IMR-90 (cell line): ENCODE results near the gene YPEL2. TPM values are rescaled to one million over a fixed set of nuclear protein-coding genes. Genes with fewer than 3 reads are reported as not detected.

ENCODE experiments used
- ATAC-seq: fragments of 200-7000 bp; cut with Tn5 transposase; 2 replicates; pipeline ENCODE4 v1.9.1; 2020; ENCODE audit warnings: low read depth, mild to moderate bottlenecking, moderate library complexity
- BruUV-seq: library from RNA; stranded (reverse); fragments of 400-500 nt; replicated peaks from 2 replicates; lab custom pipeline; 2021; lab: Mats Ljungman, UMichigan
- CTCF ChIA-PET: fragments of 300-600 bp; formaldehyde crosslinking; extraction: SDS; loops from one replicate; lab custom pipeline; 2021; ENCODE audit warnings: antibody characterized with exemption; lab: Yijun Ruan, JAX
- POLR2A ChIA-PET: fragments of 300-600 bp; sonication (Branson Sonifier 250); formaldehyde crosslinking; loops from one replicate; lab custom pipeline; 2022; ENCODE audit warnings: antibody characterized with exemption; ENCODE audit not compliant: unreplicated experiment; lab: Charles Lee
- DNase-seq: peaks from one replicate; pipeline ENCODE4 v3.0.0; 2013
- H2AFZ ChIP-seq: replicated peaks from 2 replicates; pipeline ENCODE3; 2013; ENCODE audit warnings: low read length, mild to moderate bottlenecking; ENCODE audit not compliant: poor library complexity
- H2AK5ac ChIP-seq: 2 replicates; pipeline ENCODE4 v1.6.1; 2013; ENCODE audit warnings: low read depth, low read length, inconsistent platforms
- H2AK9ac ChIP-seq: replicated peaks from 2 replicates; pipeline ENCODE3; 2013; ENCODE audit warnings: mild to moderate bottlenecking, low read depth, low read length, moderate library complexity; ENCODE audit not compliant: poor library complexity
- H2BK120ac ChIP-seq: 2 replicates; pipeline ENCODE4 v1.6.1; 2013; ENCODE audit warnings: low read depth, low read length, inconsistent platforms
- H2BK15ac ChIP-seq: 3 replicates; pipeline ENCODE4 v1.6.1; 2013; ENCODE audit warnings: low read depth, low read length, inconsistent platforms
- H2BK20ac ChIP-seq: 2 replicates; pipeline ENCODE4 v1.6.1; 2013; ENCODE audit warnings: low read depth, mild to moderate bottlenecking, inconsistent platforms, low read length, moderate library complexity
- H2BK5ac ChIP-seq: 2 replicates; pipeline ENCODE4 v1.6.1; 2013; ENCODE audit warnings: mild to moderate bottlenecking, low read depth, low read length, inconsistent platforms; ENCODE audit not compliant: poor library complexity, severe bottlenecking
- H3K14ac ChIP-seq: replicated peaks from 2 replicates; pipeline ENCODE4 v1.6.1; 2013; ENCODE audit warnings: low read depth, low read length, inconsistent platforms
- H3K18ac ChIP-seq: 2 replicates; pipeline ENCODE4 v1.6.1; 2013; ENCODE audit warnings: low read depth, low read length, control low read depth
- H3K23ac ChIP-seq: 2 replicates; pipeline ENCODE4 v1.6.1; 2013; ENCODE audit warnings: low read depth, low read length, inconsistent platforms
- H3K27ac ChIP-seq: 2 replicates; pipeline ENCODE4 v1.5.1; 2013; ENCODE audit warnings: mild to moderate bottlenecking, control low read depth, low read length; ENCODE audit not compliant: insufficient read depth
- H3K27me3 ChIP-seq: 2 replicates; pipeline ENCODE4 v1.6.1; 2013; ENCODE audit warnings: low read length; ENCODE audit not compliant: control insufficient read depth, insufficient read depth
- H3K36me3 ChIP-seq: 2 replicates; pipeline ENCODE4 v1.6.1; 2013; ENCODE audit warnings: low read length, mixed read lengths; ENCODE audit not compliant: control insufficient read depth, insufficient read depth
- H3K4ac ChIP-seq: 2 replicates; pipeline ENCODE4 v1.6.1; 2013; ENCODE audit warnings: low read depth, low read length, inconsistent platforms
- H3K4me1 ChIP-seq: 2 replicates; pipeline ENCODE4 v1.6.1; 2013; ENCODE audit warnings: low read length, mixed read lengths; ENCODE audit not compliant: control insufficient read depth, insufficient read depth
- H3K4me2 ChIP-seq: 2 replicates; pipeline ENCODE4 v1.6.1; 2013; ENCODE audit warnings: low read depth, mild to moderate bottlenecking, control low read depth, low read length, moderate library complexity
- H3K4me3 ChIP-seq: 2 replicates; pipeline ENCODE4 v1.5.1; 2013; ENCODE audit warnings: low read depth, mild to moderate bottlenecking, control low read depth, low read length, moderate library complexity; ENCODE audit not compliant: insufficient read depth
- H3K56ac ChIP-seq: 2 replicates; pipeline ENCODE4 v1.6.1; 2013; ENCODE audit warnings: low read length, inconsistent platforms; ENCODE audit not compliant: insufficient read depth; ENCODE audit errors: extremely low read depth
- H3K79me1 ChIP-seq, 2 experiments: 2 replicates each; pipeline ENCODE4 v1.6.1; 2013; ENCODE audit warnings: low read length in 2 of 2, inconsistent platforms in 1 of 2, low read depth in 1 of 2
- H3K9ac ChIP-seq: 2 replicates; pipeline ENCODE4 v1.6.1; 2013; ENCODE audit warnings: low read depth, low read length, control low read depth
- H3K9me1 ChIP-seq: 2 replicates; pipeline ENCODE4 v1.6.1; 2013; ENCODE audit warnings: low read length, inconsistent platforms; ENCODE audit not compliant: insufficient read depth
- H3K9me3 ChIP-seq: 2 replicates; pipeline ENCODE4 v1.6.1; 2013; ENCODE audit warnings: low read length; ENCODE audit not compliant: control insufficient read depth, insufficient read depth
- H4K20me1 ChIP-seq: 2 replicates; pipeline ENCODE4 v1.6.1; 2013; ENCODE audit warnings: low read length, inconsistent platforms; ENCODE audit not compliant: insufficient read depth
- H4K5ac ChIP-seq: 2 replicates; pipeline ENCODE4 v1.6.1; 2013; ENCODE audit warnings: mild to moderate bottlenecking, low read depth, low read length, control low read depth
- H4K8ac ChIP-seq, 2 experiments: 2 replicates each; pipeline ENCODE4 v1.6.1; 2013; ENCODE audit warnings: low read depth in 2 of 2, low read length in 2 of 2, control low read depth in 1 of 2, inconsistent platforms in 1 of 2
- H4K91ac ChIP-seq: 2 replicates; pipeline ENCODE4 v1.6.1; 2013; ENCODE audit warnings: low read depth, low read length, inconsistent platforms; ENCODE audit not compliant: insufficient read depth
- FOS ChIP-seq: fragments of 150-350 bp; IDR thresholded peaks from 2 replicates; pipeline ENCODE4 v1.6.1; 2016; ENCODE audit warnings: low read depth, low read length
- NFE2L2 ChIP-seq: fragments of 150-350 bp; IDR thresholded peaks from 2 replicates; pipeline ENCODE4 v1.6.1; 2016; ENCODE audit warnings: low read depth, mild to moderate bottlenecking, low read length
- USF2 ChIP-seq: fragments of 150-350 bp; IDR thresholded peaks from 2 replicates; pipeline ENCODE4 v1.6.1; 2017; ENCODE audit warnings: mild to moderate bottlenecking, antibody characterized with exemption, low read length, low read depth
- WGBS, 2 experiments: methylation state at CpG; one replicate each; pipeline versions ENCODE4 v1.1.5 to v1.1.7; 2013; ENCODE audit warnings: missing lambda C conversion rate in 2 of 2; ENCODE audit not compliant: insufficient read length in 1 of 2; ENCODE audit errors: extremely low coverage in 2 of 2; 5-methylcytosine and 5-hydroxymethylcytosine counted together
- dilution Hi-C: fragments of 300-500 bp; cut with HindIII; formaldehyde crosslinking; loops from one replicate; pipeline ENCODE4 v1.14.3; 2018; ENCODE audit warnings: low sequenced_read_pairs; ENCODE audit not compliant: unreplicated experiment
- in situ Hi-C: fragments of 300-500 bp; cut with MboI; formaldehyde crosslinking; loops from 3 replicates; pipeline ENCODE4 v1.14.3; 2019; ENCODE audit warnings: low sequenced_read_pairs, inconsistent platforms, mixed read lengths
- intact Hi-C: fragments of 100-400 bp; cut with micrococcal nuclease; formaldehyde crosslinking; loops from 2 replicates; pipeline ENCODE4 v1.10.0; 2022
- polyA plus RNA-seq, 3 experiments: library from polyadenylated mRNA; depleted of rRNA; stranded (reverse); fragments of >200 nt; gene quantifications; 2 replicates each; pipeline ENCODE4 v1.2.3, GENCODE V29; 2012; ENCODE audit warnings: low replicate concordance in 1 of 3
- total RNA-seq: library from RNA; depleted of rRNA; stranded (reverse); fragments of >200 nt; gene quantifications from 2 replicates; pipeline ENCODE4 v1.2.3, GENCODE V29; 2012

The YPEL2 gene
- total and polyA plus RNA-seq, 2 of the 4 experiments (the other 2 are of a cell fraction) = 2.3 to 3.4 TPM

DNA sequence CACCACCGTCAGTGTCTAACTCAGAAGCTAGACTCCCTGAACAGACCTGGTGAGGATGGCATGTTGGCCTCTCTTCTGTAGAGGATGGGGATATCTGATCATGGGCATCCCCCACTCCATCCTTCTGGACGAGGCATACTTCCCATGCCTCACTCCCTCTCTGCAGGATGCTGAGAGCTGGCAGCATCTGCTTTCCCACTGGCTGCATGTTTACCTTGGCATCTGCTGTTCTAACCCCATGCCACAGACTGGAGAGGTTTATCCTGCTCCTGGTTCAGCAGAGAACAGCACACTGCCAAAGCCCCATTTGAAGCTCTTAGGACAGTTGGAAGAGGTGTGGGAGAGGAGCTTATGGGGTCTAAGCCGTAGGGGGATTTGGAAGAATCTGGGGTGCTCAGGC, 46.0 kb downstream of the YPEL2 start:
- H3K4me3 ChIP-seq = no peak overlapping the region
- DNase-seq = peak; percentile 49
- no peak for ATAC-seq
- no peak overlapping the region for H3K27ac ChIP-seq
- H2BK20ac ChIP-seq = peak overlapping the region; percentile 57; the same call in 1 of the 2 replicates
- dilution Hi-C loops = no loop called here
- WGBS, 2 experiments = no CpG with 5 or more reads among the region's 3 CpGs
- H2BK5ac ChIP-seq = no peak overlapping the region
- H4K91ac ChIP-seq = no peak overlapping the region; the same call in 1 of the 2 replicates
- in situ Hi-C loops = no loop called here
- 0 out of 2 replicates have a peak overlapping the region, but pooled peaks have one; percentile 20 for H2AK5ac ChIP-seq
- peaks cover 0 to 14% of the 10 kb centered on the region in 2 experiments; a peak in 1 of 4 replicates for H3K79me1 ChIP-seq
- CTCF ChIA-PET = no interaction called here
- peak overlapping the region; percentile 40 for H2AFZ ChIP-seq
- intact Hi-C loops = no loop called here
- no peak overlapping the region for H4K8ac ChIP-seq
- no peaks in the 10 kb centered on the region for H4K20me1 ChIP-seq
- no TSS peak for BruUV-seq
- H4K5ac ChIP-seq = no peak overlapping the region
- H2AK9ac ChIP-seq = no peak overlapping the region
- no peak overlapping the region for H3K9ac ChIP-seq
- H3K9me1 ChIP-seq = peaks cover 9% of the 10 kb centered on the region
- no peak overlapping the region for H3K23ac ChIP-seq
- peak overlapping the region; percentile 78 for H3K14ac ChIP-seq
- H3K9me3 ChIP-seq = no peaks in the 10 kb centered on the region
- peak overlapping the region; percentile 37 for H3K4ac ChIP-seq
- no peak overlapping the region for H3K56ac ChIP-seq
- POLR2A ChIA-PET = no interaction called here
- H2BK120ac ChIP-seq = peak overlapping the region; percentile 79; the same call in 1 of the 2 replicates
- H3K4me1 ChIP-seq = peaks cover 8% of the 10 kb centered on the region
- H3K36me3 ChIP-seq = no peaks in the 10 kb centered on the region
- H3K27me3 ChIP-seq = no peaks in the 10 kb centered on the region
- no peak overlapping the region for H3K4me2 ChIP-seq
- H3K18ac ChIP-seq = no peak overlapping the region; the same call in 1 of the 2 replicates
- no peak for TF ChIP-seq NFE2L2
- TF ChIP-seq USF2 = no peak
- TF ChIP-seq FOS = no peak
- H2BK15ac ChIP-seq = no peak overlapping the region
